ENCODE data around the gene SCN9A. TPM values are rescaled to one million over a fixed set of nuclear protein-coding genes. Genes with fewer than 3 reads are reported as not detected.
A peak's percentile ranks its signal among the peaks of the same experiment; 100 is the strongest.

The SCN9A gene
- total and polyA plus RNA-seq, 4 donors, result 1.5 to 46.4 (median 7.2) TPM

DNA sequence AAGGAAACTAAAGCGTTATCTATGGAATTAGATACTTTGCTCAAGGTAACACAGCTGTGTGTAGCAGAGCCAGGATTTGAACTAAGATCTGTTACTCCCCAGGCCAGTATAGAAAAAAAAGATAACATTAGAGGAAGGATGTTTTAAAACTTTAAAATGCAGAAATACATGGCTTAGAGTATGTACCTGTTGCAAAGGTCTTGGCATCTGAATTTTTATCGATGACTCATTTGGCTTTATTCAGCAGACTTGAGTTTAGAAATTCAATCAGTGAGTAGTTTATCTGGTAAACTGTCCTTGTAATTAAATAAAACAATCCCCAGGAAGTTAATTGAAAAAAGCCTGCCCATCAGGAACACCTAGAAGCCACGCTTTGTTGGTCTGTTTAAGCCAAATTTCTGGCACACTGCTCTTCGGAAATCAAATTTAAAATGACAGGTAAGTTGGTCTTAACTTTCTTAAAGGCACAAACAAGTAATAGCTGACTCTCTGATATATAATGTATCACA, 36.9 kb downstream of the SCN9A start:
- WGBS, 2 donors, result 91 to 92% methylated on average over 4 of the region's 4 CpGs
- DNase-seq (no peak), ATAC-seq (ENCODE audit: insufficient read depth, low FRiP score) (no peak)
- Histone ChIP-seq H3K36me3 (ENCODE audit: control insufficient read depth in 4 of 4, insufficient read depth in 4 of 4, low read length in 4 of 4) (no peaks in the 10 kb centered on the region), H3K27me3 (ENCODE audit: control insufficient read depth in 3 of 3, insufficient read depth in 3 of 3, low read length in 2 of 3) (no peaks in the 10 kb centered on the region), H3K27ac (ENCODE audit: low read depth in 1 of 2, low read length in 1 of 2) (no peak overlapping the region), H3K4me1 (ENCODE audit: control insufficient read depth in 5 of 5, insufficient read depth in 5 of 5, low read length in 5 of 5) (peaks cover 0 to 43% (median 0%) of the 10 kb centered on the region in 5 donors), H3K9me3 (ENCODE audit: control insufficient read depth in 4 of 4, insufficient read depth in 3 of 4, low read length in 3 of 4) (no peaks in the 10 kb centered on the region), H3K9ac (ENCODE audit: insufficient read depth in 1 of 2, low read length in 2 of 2) (no peak overlapping the region), H3K4me3 (no peak overlapping the region)
- TF ChIP-seq CTCF (IDR thresholded peaks at IDR 0.05; ENCODE audit: control extremely low read depth, extremely low read depth), result no peak

DNA sequence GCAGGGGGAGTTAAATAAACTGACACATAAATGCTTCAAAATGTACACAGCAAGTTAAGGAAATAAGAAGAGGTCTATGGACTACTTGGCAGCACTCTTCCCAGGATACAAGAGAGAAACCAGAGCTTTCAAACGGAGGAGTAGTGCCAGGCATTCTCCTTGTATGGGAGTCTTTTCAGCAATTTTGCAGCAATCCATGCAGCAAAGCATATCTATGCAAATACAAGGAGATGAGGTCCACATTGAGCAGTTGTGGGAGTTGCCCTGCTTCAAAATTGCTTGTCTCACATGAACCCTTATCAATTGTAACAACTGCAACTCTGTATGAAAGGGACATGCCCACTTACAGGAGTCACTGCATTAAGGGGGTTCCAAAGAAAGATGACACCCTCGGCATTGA, 37.8 kb downstream of the SCN9A start:
- Histone ChIP-seq H3K27ac (ENCODE audit: low read depth in 1 of 2, low read length in 1 of 2) (no peak overlapping the region), H3K27me3 (ENCODE audit: control insufficient read depth in 3 of 3, insufficient read depth in 3 of 3, low read length in 2 of 3) (no peaks in the 10 kb centered on the region), H3K4me3 (no peak overlapping the region), H3K9me3 (ENCODE audit: control insufficient read depth in 4 of 4, insufficient read depth in 3 of 4, low read length in 3 of 4) (no peaks in the 10 kb centered on the region), H3K4me1 (ENCODE audit: control insufficient read depth in 5 of 5, insufficient read depth in 5 of 5, low read length in 5 of 5) (peaks cover 0 to 51% (median 0%) of the 10 kb centered on the region in 5 donors), H3K9ac (ENCODE audit: insufficient read depth in 1 of 2, low read length in 2 of 2) (no peak overlapping the region), H3K36me3 (ENCODE audit: control insufficient read depth in 4 of 4, insufficient read depth in 4 of 4, low read length in 4 of 4) (no peaks in the 10 kb centered on the region)
- ATAC-seq (ENCODE audit: insufficient read depth, low FRiP score), result no peak
- TF ChIP-seq CTCF (IDR thresholded peaks at IDR 0.05; ENCODE audit: control extremely low read depth, extremely low read depth), result no peak
- no peak for DNase-seq
- 87 to 94% methylated on average over 2 of the region's 2 CpGs for WGBS, 2 donors

- no peak for TF ChIP-seq CTCF (IDR thresholded peaks at IDR 0.05; ENCODE audit: control extremely low read depth, extremely low read depth)
- no peaks in the 10 kb centered on the region for H3K27me3 ChIP-seq (ENCODE audit: control insufficient read depth in 3 of 3, insufficient read depth in 3 of 3, low read length in 2 of 3)
- H3K4me3 ChIP-seq, result no peak overlapping the region
- peak; percentile 62 to 97 (median 96) for DNase-seq
- H3K9me3 ChIP-seq (ENCODE audit: control insufficient read depth in 4 of 4, insufficient read depth in 3 of 4, low read length in 3 of 4), result no peaks in the 10 kb centered on the region
- H3K4me1 ChIP-seq (ENCODE audit: control insufficient read depth in 5 of 5, insufficient read depth in 5 of 5, low read length in 5 of 5), result peaks cover 0 to 41% (median 0%) of the 10 kb centered on the region in 5 donors
- 22 to 36% methylated on average over 3 of the region's 3 CpGs for WGBS, 2 donors
- no peak overlapping the region for H3K9ac ChIP-seq (ENCODE audit: insufficient read depth in 1 of 2, low read length in 2 of 2)
- no peak for ATAC-seq (ENCODE audit: insufficient read depth, low FRiP score)
- no peaks in the 10 kb centered on the region for H3K36me3 ChIP-seq (ENCODE audit: control insufficient read depth in 4 of 4, insufficient read depth in 4 of 4, low read length in 4 of 4)
- no peak overlapping the region for H3K27ac ChIP-seq (ENCODE audit: low read depth in 1 of 2, low read length in 1 of 2)
Observed at GRCh38 chr2:166335284-166335683, 40.5 kb downstream of the SCN9A start.

- ATAC-seq (ENCODE audit: insufficient read depth, low FRiP score), result no peak
Observed at GRCh38 chr2:166334805-166335204, 40.9 kb downstream of the SCN9A start.

More at GRCh38 chr2:166334805-166335204, 40.9 kb downstream of the SCN9A start:
- H3K4me3 ChIP-seq, result no peak overlapping the region
- no peaks in the 10 kb centered on the region for H3K27me3 ChIP-seq (ENCODE audit: control insufficient read depth in 3 of 3, insufficient read depth in 3 of 3, low read length in 2 of 3)
- TF ChIP-seq CTCF (IDR thresholded peaks at IDR 0.05; ENCODE audit: control extremely low read depth, extremely low read depth), result no peak
- no peak overlapping the region for H3K27ac ChIP-seq (ENCODE audit: low read depth in 1 of 2, low read length in 1 of 2)
- DNase-seq, result peak in 2 of 3 donors; percentile 83
- H3K9ac ChIP-seq (ENCODE audit: insufficient read depth in 1 of 2, low read length in 2 of 2), result no peak overlapping the region
- H3K9me3 ChIP-seq (ENCODE audit: control insufficient read depth in 4 of 4, insufficient read depth in 3 of 4, low read length in 3 of 4), result no peaks in the 10 kb centered on the region
- H3K4me1 ChIP-seq (ENCODE audit: control insufficient read depth in 5 of 5, insufficient read depth in 5 of 5, low read length in 5 of 5), result peaks cover 0 to 41% (median 0%) of the 10 kb centered on the region in 5 donors
- no peaks in the 10 kb centered on the region for H3K36me3 ChIP-seq (ENCODE audit: control insufficient read depth in 4 of 4, insufficient read depth in 4 of 4, low read length in 4 of 4)

Data from lung (tissue), 12 donors.